ENCODE results near the gene ADCY4. TPM values are rescaled to one million over a fixed set of nuclear protein-coding genes. Genes with fewer than 3 reads are reported as not detected.

Gene ADCY4
- total RNA-seq, 4 donors from 2014 or later = 12.1 to 53.6 (median 26.9) TPM

DNA sequence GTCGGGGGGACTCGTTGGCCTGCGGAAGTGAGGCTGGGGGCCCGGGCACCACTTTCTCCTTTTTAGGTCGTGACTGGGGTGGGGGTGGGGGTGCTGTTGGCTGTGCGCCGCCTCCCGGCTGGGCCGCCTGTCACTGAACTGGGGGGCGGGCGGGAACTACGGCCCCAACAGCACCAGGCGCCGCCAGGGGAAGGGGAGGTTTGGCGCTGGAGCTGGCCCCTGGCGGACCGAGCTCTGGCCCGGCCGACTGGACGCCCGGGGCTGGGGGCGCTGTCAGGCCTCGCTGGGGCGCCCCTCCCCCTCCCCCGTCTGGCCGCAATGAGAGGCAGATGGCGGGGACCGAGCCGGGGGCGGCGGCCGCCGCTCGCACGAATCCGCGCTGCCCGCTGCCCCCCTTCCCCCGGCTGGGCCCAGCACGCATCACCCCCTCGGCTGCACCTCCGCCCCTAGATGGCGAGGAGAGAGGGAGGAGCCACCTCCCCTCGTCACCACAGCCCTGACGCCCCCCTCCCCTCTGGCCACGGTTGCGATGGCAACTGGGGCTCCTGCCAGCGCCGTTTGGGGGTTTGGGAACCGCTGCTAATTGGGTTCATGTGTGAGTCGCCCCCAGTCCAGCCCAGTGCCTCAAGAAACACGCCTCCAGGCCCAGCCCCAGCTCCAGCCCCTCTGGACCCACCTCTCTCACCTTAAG lies 33.8 kb upstream of the ADCY4 start:
- Histone ChIP-seq H3K36me3 (no peaks in the 10 kb centered on the region), H3K27ac (peak overlapping the region; percentile 73 to 87 (median 80)), H3K4me1 (peaks cover 0 to 33% (median 15%) of the 10 kb centered on the region in 4 donors), H3K9me3 (no peaks in the 10 kb centered on the region), H3K27me3 (no peaks in the 10 kb centered on the region), H3K4me3 (peak overlapping the region; percentile 38 to 65 (median 56))
- peak in 2 of 3 donors; percentile 38 to 50 for DNase-seq
- no peak for TF ChIP-seq POLR2A (IDR thresholded peaks at IDR 0.05)
- TF ChIP-seq, protein P1, sequence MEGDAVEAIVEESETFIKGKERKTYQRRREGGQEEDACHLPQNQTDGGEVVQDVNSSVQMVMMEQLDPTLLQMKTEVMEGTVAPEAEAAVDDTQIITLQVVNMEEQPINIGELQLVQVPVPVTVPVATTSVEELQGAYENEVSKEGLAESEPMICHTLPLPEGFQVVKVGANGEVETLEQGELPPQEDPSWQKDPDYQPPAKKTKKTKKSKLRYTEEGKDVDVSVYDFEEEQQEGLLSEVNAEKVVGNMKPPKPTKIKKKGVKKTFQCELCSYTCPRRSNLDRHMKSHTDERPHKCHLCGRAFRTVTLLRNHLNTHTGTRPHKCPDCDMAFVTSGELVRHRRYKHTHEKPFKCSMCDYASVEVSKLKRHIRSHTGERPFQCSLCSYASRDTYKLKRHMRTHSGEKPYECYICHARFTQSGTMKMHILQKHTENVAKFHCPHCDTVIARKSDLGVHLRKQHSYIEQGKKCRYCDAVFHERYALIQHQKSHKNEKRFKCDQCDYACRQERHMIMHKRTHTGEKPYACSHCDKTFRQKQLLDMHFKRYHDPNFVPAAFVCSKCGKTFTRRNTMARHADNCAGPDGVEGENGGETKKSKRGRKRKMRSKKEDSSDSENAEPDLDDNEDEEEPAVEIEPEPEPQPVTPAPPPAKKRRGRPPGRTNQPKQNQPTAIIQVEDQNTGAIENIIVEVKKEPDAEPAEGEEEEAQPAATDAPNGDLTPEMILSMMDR (IDR thresholded peaks at IDR 0.05) = no peak

DNA sequence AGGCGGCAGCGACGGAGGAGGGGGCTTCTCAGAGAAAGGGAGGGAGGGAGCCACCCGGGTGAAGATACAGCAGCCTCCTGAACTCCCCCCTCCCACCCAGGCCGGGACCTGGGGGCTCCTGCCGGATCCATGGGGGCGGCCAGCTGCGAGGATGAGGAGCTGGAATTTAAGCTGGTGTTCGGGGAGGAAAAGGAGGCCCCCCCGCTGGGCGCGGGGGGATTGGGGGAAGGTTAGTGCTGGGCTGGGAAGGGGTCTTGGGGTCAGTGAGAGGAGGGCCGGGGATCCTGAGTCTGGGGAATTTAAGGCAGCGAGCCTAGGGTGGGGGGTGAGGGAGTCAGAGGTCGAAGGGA lies 33.3 kb upstream of the ADCY4 start:
- Histone ChIP-seq H3K36me3 (no peaks in the 10 kb centered on the region), H3K27ac (peak overlapping the region; percentile 73 to 87 (median 80)), H3K4me3 (peak overlapping the region; percentile 38 to 65 (median 56)), H3K27me3 (no peaks in the 10 kb centered on the region), H3K9me3 (no peaks in the 10 kb centered on the region), H3K4me1 (peaks cover 0 to 33% (median 15%) of the 10 kb centered on the region in 4 donors)
- no peak for TF ChIP-seq POLR2A (IDR thresholded peaks at IDR 0.05)
- TF ChIP-seq, protein P1 (IDR thresholded peaks at IDR 0.05) = no peak
- peak in 1 of 3 donors; percentile 18 for DNase-seq

DNA sequence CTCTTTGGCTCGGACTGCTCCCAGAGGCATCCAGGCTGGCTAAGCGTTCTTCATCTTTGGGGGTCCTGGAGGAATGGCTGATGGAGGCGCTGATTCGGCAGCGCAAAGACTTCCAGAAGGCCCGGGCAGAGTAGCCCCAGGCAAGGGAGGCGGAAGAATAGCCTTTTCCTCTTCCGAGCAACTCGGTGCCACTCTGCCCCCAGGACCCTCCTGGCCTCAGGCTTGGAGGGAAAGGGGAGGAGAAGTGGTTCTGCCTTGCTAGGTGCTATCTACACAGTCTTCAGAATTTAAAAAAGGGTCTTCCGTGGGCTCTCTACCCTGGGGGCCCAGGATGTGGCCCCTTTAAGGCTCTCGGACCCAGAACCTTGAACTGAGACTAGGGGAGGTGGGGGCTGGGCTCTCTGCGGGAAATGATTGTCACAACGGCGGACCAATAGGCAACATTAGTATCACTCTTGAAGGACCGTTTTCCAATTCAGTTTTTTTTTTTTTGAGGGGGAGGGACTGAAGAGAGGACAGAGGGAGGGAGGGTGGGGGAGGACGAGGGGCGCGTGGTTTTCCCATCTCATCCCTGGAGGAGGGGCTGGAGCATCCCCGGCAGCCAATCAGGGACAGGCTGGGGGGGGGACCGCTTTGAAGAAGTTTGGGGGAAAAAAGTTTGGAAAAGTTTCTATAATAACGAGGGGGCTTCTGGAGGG lies 32.8 kb upstream of the ADCY4 start, which contains the start of gene NFATC4:
TSS of gene NFATC4 (plus strand) at position 671 of the 698 bp plus-strand sequence. CDS start 157 bp downstream, outside the sequence.
- no peaks in the 10 kb centered on the region for H3K9me3 ChIP-seq
- TF ChIP-seq, protein P1 (IDR thresholded peaks at IDR 0.05) = peak in 1 of 6 experiments; percentile 0
- no peak for TF ChIP-seq POLR2A (IDR thresholded peaks at IDR 0.05)
- H3K4me3 ChIP-seq = peak within 1 kb of the TSS; percentile 38 to 65 (median 56)
- peaks cover 0 to 33% (median 15%) of the 10 kb centered on the region in 4 donors for H3K4me1 ChIP-seq
- no peaks in the 10 kb centered on the region for H3K36me3 ChIP-seq
- H3K27me3 ChIP-seq = no peaks in the 10 kb centered on the region
- H3K27ac ChIP-seq = peak within 1 kb of the TSS; percentile 73 to 87 (median 80)
- DNase-seq = peak; percentile 47 to 85 (median 64)

DNA sequence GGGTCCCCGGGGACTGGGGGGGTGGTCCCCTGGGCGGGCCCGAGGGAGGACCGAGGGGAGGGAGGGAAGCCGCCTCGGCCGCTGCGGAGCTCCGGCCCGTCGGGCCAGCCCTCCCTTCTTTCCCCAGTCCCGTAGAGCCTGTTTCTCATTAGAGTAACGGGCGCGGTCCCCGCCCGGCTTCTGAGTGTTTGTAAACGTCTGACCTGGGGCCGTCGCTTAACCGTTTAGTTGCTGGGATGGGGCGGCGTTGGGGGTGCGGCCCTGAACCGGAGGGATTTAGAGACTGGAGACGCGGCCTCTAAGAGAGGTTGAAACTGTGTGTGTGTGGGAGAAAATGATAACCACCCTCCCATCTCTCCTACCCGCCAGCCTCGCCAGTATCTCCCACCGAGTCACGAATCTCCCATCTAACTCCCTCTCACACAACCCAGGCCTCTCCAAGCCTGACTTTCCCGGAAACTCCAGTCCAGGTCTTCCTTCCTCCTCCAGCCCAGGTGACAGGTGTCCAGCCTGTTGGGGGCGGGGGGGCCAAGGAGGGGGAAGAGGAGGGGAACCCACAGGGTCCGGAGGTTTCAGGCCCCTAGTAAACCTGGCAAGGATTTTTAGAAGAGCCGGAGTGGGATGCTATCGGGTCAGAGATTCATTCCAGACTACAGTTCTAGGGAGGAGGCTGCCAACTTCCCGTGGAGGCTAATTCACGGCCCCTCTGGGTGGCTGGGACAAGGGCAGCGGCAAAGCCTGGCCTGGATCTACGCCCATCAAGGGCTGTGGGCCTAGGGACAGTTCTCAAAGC lies 32.0 kb upstream of the ADCY4 start:
- TF ChIP-seq, protein P1 (IDR thresholded peaks at IDR 0.05) = peak in 2 of 6 experiments; percentile 0 to 6
- TF ChIP-seq POLR2A (IDR thresholded peaks at IDR 0.05) = peak; percentile 33 to 50
- no peaks in the 10 kb centered on the region for H3K27me3 ChIP-seq
- peak overlapping the region; percentile 38 to 65 (median 56) for H3K4me3 ChIP-seq
- DNase-seq = peak; percentile 85 to 92 (median 89)
- peak overlapping the region; percentile 73 to 87 (median 80) for H3K27ac ChIP-seq
- H3K4me1 ChIP-seq = peaks cover 0 to 33% (median 15%) of the 10 kb centered on the region in 4 donors
- no peaks in the 10 kb centered on the region for H3K36me3 ChIP-seq
- H3K9me3 ChIP-seq = no peaks in the 10 kb centered on the region

DNA sequence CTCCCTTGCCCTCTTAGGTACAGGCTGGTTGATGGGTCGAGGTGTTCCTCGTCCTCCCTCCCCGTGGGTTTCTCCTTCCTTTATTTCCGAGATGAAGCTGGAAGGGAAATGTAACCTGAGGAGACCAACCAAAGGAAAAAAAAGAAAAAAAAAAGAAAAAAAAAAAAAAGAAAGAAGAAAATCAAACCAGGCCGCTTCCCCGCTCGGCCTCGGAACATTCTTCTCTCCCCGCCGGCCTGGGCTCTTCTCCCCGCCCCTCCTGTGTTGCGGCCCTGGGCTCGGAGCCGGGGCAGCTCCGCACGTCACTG lies 31.5 kb upstream of the ADCY4 start:
- Histone ChIP-seq H3K27me3 (no peaks in the 10 kb centered on the region), H3K9me3 (no peaks in the 10 kb centered on the region), H3K27ac (peak overlapping the region; percentile 73 to 87 (median 80)), H3K4me1 (peaks cover 0 to 33% (median 15%) of the 10 kb centered on the region in 4 donors), H3K4me3 (peak overlapping the region; percentile 38 to 65 (median 56)), H3K36me3 (no peaks in the 10 kb centered on the region)
- no peak for TF ChIP-seq POLR2A (IDR thresholded peaks at IDR 0.05)
- TF ChIP-seq, protein P1 (IDR thresholded peaks at IDR 0.05) = no peak
- no peak for DNase-seq

Measured in Peyer's patch (tissue), 4 donors.